Skin of body (tissue), 2 donors: ENCODE measurements around the gene ABHD10. TPM values are rescaled to one million over a fixed set of nuclear protein-coding genes. Genes with fewer than 3 reads are reported as not detected.
"Not testable (repeated sequence)": the region's sequence is repeated elsewhere in the genome, so short reads cannot be mapped to it uniquely, and the experiment has no call there.

Experiments used
- DNase-seq: peaks from one replicate; lab custom pipeline; 2025; lab: John Stamatoyannopoulos, UW
- total RNA-seq: library from RNA; depleted of rRNA; stranded (reverse); fragments of >200 nt; gene quantifications from one replicate; pipeline ENCODE4 v1.2.3, GENCODE V29; 2014

The ABHD10 gene
- total RNA-seq, 1 donor from 2014 or later, result 46.2 TPM

DNA sequence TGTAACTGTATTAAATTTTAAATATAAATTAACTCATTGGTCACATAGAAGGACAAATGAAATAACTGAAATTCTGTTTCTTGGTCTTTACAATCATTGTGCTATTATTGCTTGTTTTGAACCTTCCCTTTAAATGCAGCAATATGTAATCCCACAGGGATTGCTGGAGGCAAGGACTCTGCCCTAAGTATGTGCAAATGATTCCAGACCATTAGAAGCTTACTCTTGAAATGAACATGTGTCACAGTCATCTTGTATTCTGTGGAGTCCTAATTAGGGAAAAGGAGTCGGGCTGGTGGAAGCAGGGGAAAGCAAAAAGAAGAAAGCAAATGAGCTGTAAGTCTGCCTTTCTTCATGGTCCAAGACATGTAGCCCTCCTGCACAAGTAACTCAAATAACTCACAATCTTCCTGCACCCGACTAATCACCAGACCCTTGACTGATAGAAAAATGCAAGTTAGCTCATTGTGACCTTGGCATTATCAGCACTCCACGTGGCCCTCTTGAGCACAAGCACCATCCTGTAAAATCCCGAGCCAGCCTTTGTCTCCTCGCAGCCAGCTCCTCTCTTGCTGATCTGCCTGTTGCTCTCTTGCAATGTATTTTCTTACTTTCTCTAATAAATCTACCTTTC, 53.4 kb downstream of the ABHD10 start:
- DNase-seq, result no peak

DNA sequence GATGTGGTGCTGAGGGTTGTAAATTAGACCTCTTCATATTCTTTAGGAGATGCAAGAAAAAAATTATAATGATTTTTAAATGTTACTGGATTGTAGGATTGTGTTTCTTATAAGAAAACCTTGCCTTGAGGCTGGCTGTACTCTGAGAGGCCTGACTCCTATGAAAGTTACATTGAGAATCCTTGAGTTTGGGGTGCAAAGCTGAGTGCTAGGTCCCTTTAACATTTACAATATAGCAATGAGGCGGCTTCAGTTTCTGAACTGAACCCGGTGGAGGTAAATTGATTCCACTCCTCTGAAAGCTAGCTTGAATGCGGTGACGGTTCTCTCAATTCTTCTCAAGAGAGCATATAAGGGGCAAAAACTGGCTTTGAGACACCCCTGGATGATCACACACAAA, 55.6 kb downstream of the ABHD10 start, which contains the start of gene TMPRSS7:
TSS of gene TMPRSS7 (plus strand) at position 301 of the 400 bp plus-strand sequence. CDS start 110 bp downstream, outside the sequence.
- no peak for DNase-seq

- DNase-seq, result no peak
Observed at GRCh38 chr3:112035241-112035640, 56.4 kb downstream of the ABHD10 start.

- DNase-seq, result not testable (repeated sequence)
Observed at GRCh38 chr3:112037194-112037593, 58.4 kb downstream of the ABHD10 start.

DNA sequence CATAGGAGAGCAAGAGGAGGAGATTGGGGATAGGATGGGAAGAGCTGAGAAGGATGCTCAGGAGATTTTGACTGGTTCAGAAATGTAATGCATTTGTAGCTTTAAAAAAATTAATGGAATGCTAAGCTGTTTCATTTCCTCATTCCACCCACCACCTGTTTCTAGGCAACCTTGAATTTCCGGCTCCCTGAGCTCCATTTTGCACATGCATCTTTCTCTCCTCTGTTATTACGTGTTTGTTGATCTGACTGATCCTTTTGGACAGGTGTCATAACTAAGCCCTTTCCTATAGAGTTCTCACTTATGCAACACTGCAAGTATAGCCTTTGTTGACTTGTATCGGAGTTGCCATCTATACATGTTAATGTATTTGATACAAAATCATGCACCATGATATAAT, 60.0 kb downstream of the ABHD10 start:
- no peak for DNase-seq

GRCh38 chr3:112041321-112041720, 62.5 kb downstream of the ABHD10 start:
- no peak for DNase-seq

- no peak for DNase-seq
Observed at GRCh38 chr3:112042842-112043280, 64.0 kb downstream of the ABHD10 start.

Other genes starting within 250 kb of the ABHD10 start
- 92.0 TPM for gene PHLDB2, start 119.8 kb upstream of the ABHD10 start, total RNA-seq
- gene TAGLN3, start 19.9 kb downstream of the ABHD10 start, total RNA-seq, result 1.9 TPM
- not detected for gene TMPRSS7, start 55.7 kb downstream of the ABHD10 start, total RNA-seq
- gene C3orf52, start 107.4 kb downstream of the ABHD10 start, total RNA-seq, result 12.9 TPM
- 1.2 TPM for gene GCSAM, start 154.2 kb downstream of the ABHD10 start, total RNA-seq